ENCODE results near the gene ACTN1.

Gene ACTN1

GRCh38 chr14:68894123-68894522, 85.0 kb downstream of the ACTN1 start:
- Mint-ChIP-seq H3K27ac (no peak overlapping the region), H3K4me3 (no peak overlapping the region), H3K36me3 (ENCODE audit: low read depth) (peaks cover 41% of the 10 kb centered on the region), H3K4me1 (no peaks in the 10 kb centered on the region), H3K27me3 (ENCODE audit: low read depth, poor library complexity) (no peaks in the 10 kb centered on the region), H3K9me3 (no peaks in the 10 kb centered on the region)
- TF ChIP-seq, protein P1, sequence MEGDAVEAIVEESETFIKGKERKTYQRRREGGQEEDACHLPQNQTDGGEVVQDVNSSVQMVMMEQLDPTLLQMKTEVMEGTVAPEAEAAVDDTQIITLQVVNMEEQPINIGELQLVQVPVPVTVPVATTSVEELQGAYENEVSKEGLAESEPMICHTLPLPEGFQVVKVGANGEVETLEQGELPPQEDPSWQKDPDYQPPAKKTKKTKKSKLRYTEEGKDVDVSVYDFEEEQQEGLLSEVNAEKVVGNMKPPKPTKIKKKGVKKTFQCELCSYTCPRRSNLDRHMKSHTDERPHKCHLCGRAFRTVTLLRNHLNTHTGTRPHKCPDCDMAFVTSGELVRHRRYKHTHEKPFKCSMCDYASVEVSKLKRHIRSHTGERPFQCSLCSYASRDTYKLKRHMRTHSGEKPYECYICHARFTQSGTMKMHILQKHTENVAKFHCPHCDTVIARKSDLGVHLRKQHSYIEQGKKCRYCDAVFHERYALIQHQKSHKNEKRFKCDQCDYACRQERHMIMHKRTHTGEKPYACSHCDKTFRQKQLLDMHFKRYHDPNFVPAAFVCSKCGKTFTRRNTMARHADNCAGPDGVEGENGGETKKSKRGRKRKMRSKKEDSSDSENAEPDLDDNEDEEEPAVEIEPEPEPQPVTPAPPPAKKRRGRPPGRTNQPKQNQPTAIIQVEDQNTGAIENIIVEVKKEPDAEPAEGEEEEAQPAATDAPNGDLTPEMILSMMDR (IDR thresholded peaks at IDR 0.05) = no peak
- DNase-seq = no peak

- no peaks in the 10 kb centered on the region for H3K9me3 Mint-ChIP-seq
- no peaks in the 10 kb centered on the region for H3K4me1 Mint-ChIP-seq
- no peak for DNase-seq
- H3K4me3 Mint-ChIP-seq = no peak overlapping the region
- peaks cover 46% of the 10 kb centered on the region for H3K36me3 Mint-ChIP-seq (ENCODE audit: low read depth)
- no peak overlapping the region for H3K27ac Mint-ChIP-seq
- H3K27me3 Mint-ChIP-seq (ENCODE audit: low read depth, poor library complexity) = no peaks in the 10 kb centered on the region
- TF ChIP-seq, protein P1 (IDR thresholded peaks at IDR 0.05) = no peak
Observed at GRCh38 chr14:68893566-68893965, 85.5 kb downstream of the ACTN1 start.

DNA sequence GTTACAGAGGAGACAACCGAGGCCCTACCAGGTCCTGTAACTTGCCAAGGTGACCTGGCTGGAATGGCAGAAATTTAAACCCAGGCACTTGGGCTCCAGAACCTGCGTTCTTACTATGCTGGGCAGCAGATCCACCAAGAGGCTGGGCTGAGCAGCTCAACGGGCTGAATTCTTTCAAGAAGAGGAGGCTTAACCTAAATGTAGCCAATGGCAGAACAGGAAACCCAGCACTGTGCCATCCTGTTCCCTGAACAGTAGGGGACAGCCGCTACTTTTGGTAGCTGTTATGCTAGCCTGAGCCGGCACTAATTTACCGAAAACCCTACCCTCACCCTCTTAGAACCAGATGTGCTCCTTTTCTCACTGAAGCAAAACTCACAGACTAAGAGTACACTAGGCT, 86.1 kb downstream of the ACTN1 start:
- Mint-ChIP-seq H3K36me3 (ENCODE audit: low read depth) (peaks cover 52% of the 10 kb centered on the region), H3K4me1 (no peaks in the 10 kb centered on the region), H3K27ac (no peak overlapping the region), H3K27me3 (ENCODE audit: low read depth, poor library complexity) (no peaks in the 10 kb centered on the region), H3K4me3 (no peak overlapping the region), H3K9me3 (no peaks in the 10 kb centered on the region)
- DNase-seq = no peak
- TF ChIP-seq, protein P1 (IDR thresholded peaks at IDR 0.05) = no peak

DNA sequence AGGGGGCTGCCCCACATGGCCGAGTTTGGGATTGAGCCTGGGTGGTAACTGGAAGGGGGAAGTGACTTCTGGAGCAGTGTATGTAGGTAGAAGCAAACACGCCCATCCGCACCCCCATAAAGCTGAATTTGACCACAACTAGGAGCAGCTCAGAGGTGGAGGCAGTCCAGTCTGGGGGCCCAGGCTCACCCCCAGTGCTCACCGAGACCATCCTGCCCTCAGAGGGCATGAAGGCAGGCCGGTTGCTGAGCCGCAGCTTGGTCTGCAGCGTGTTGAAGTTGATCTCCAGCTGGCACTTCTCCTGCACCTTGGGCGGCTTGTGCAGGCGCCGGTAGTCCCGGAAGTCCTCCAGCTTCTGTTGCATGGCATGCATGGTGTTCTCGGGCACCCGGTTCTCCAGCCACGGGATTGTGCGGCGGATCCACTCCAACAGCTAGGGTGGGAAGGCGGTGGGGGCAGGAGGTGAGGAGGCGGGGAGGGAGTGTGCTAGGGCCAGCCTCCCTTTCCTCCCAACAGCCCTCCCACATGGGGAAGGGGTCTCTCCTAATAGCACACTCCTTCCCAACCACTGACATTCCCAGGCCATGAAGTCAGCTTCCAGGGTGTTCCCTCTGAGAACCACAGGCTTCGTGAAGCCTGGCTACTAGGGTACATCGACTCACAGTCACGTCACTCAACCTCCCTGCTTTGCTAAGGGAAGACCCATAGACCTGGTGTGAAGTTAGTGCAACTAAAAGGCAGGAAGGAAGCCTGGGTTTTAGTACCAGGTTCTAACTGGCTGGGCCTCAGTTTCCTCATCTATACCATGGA, 87.0 kb downstream of the ACTN1 start:
- Mint-ChIP-seq H3K4me1 (no peaks in the 10 kb centered on the region), H3K4me3 (no peak overlapping the region), H3K27me3 (ENCODE audit: low read depth, poor library complexity) (no peaks in the 10 kb centered on the region), H3K9me3 (no peaks in the 10 kb centered on the region), H3K27ac (peak overlapping the region; percentile 43), H3K36me3 (ENCODE audit: low read depth) (peaks cover 53% of the 10 kb centered on the region)
- no peak for DNase-seq
- TF ChIP-seq, protein P1 (IDR thresholded peaks at IDR 0.05) = no peak

GRCh38 chr14:68890173-68890931, 88.8 kb downstream of the ACTN1 start:
- TF ChIP-seq, protein P1 (IDR thresholded peaks at IDR 0.05) = no peak
- no peak for DNase-seq
- Mint-ChIP-seq H3K27ac (no peak overlapping the region), H3K9me3 (no peaks in the 10 kb centered on the region), H3K27me3 (ENCODE audit: low read depth, poor library complexity) (no peaks in the 10 kb centered on the region), H3K36me3 (ENCODE audit: low read depth) (peaks cover 47% of the 10 kb centered on the region), H3K4me1 (no peaks in the 10 kb centered on the region), H3K4me3 (no peak overlapping the region)

Data from nephron progenitor cell (in vitro differentiated cells).